ENCODE results near the gene CCDC120.

CCDC120 gene

GRCh38 chrX:49061916-49062315, 3.1 kb downstream of the CCDC120 start:
- no peak for DNase-seq

GRCh38 chrX:49063715-49064114, 4.9 kb downstream of the CCDC120 start:
- no peak for DNase-seq

GRCh38 chrX:49064303-49064702, 5.5 kb downstream of the CCDC120 start:
- DNase-seq: no peak

GRCh38 chrX:49064735-49065134, 5.9 kb downstream of the CCDC120 start:
- no peak for DNase-seq

GRCh38 chrX:49066278-49066677, 7.5 kb downstream of the CCDC120 start:
- no peak for DNase-seq

GRCh38 chrX:49066690-49067089, 7.9 kb downstream of the CCDC120 start:
- no peak for DNase-seq

GRCh38 chrX:49067285-49068120, 8.7 kb downstream of the CCDC120 start:
- DNase-seq: no peak

- no peak for DNase-seq
Measured at GRCh38 chrX:49069038-49069437, 10.2 kb downstream of the CCDC120 start.

GRCh38 chrX:49070988-49071387, 12.2 kb downstream of the CCDC120 start:
- no peak for DNase-seq

GRCh38 chrX:49071877-49072711, 13.3 kb downstream of the CCDC120 start:
- DNase-seq: no peak

- DNase-seq: no peak
Measured at GRCh38 chrX:49072712-49073095, 13.9 kb downstream of the CCDC120 start.

GRCh38 chrX:49073601-49074575, 15.1 kb downstream of the CCDC120 start, which contains the start of gene PRAF2:
Gene PRAF2 (minus strand): TSS chrX:49074002. CDS start chrX:49073987, 15 bp downstream.
- DNase-seq: peak; percentile 93

GRCh38 chrX:49075347-49075746, 16.5 kb downstream of the CCDC120 start:
- no peak for DNase-seq

GRCh38 chrX:49077941-49078340, 19.1 kb downstream of the CCDC120 start:
- DNase-seq: no peak

GRCh38 chrX:49079489-49080428, 21.0 kb downstream of the CCDC120 start, which contains the start of gene WDR45:
Gene WDR45 (minus strand): TSS chrX:49079887. CDS start chrX:49078095, 1,792 bp downstream.
- DNase-seq: peak; percentile 80

GRCh38 chrX:49082271-49082871, 23.6 kb downstream of the CCDC120 start:
- DNase-seq: no peak

GRCh38 chrX:49089553-49089952, 30.8 kb downstream of the CCDC120 start:
- DNase-seq: no peak

- no peak for DNase-seq
Measured at GRCh38 chrX:49096419-49096818, 37.6 kb downstream of the CCDC120 start.

- DNase-seq: peak; percentile 94
Measured at GRCh38 chrX:49100704-49101628, 42.2 kb downstream of the CCDC120 start.

- no peak for DNase-seq
Measured at GRCh38 chrX:49101629-49101984, 42.8 kb downstream of the CCDC120 start.
